HCT116 (cell line): ENCODE measurements around the gene CDH24.

Experiments
- CEBPB ChIP-seq: IDR thresholded peaks from 2 replicates; pipeline ENCODE4 v1.6.1; 2012; ENCODE audit warnings: low read depth
- CTCF ChIP-seq, 3 experiments: fragments of 200-600 bp in 1 of 3; sonication (generic) in 1 of 3; IDR thresholded peaks in 2 of 3; conservative IDR thresholded peaks in 1 of 3; 2 replicates each; pipeline ENCODE4 v1.5.1; 2012 to 2017; ENCODE audit warnings: low read depth in 2 of 3, low read length in 2 of 3, antibody characterized with exemption in 1 of 3, borderline replicate concordance in 1 of 3, control low read depth in 1 of 3, mild to moderate bottlenecking in 1 of 3, mixed read lengths in 1 of 3, mixed run types in 1 of 3, moderate library complexity in 1 of 3; ENCODE audit not compliant: insufficient read depth in 1 of 3
- EZH2 ChIP-seq: fragments of 200-600 bp; sonication (generic); IDR thresholded peaks from 2 replicates; pipeline ENCODE4 v1.6.1; 2017; ENCODE audit warnings: antibody characterized with exemption, mixed run types
- MAX ChIP-seq: IDR thresholded peaks from 2 replicates; pipeline ENCODE4 v1.6.1; 2012
- POLR2A ChIP-seq: IDR thresholded peaks from 2 replicates; pipeline ENCODE4 v1.7.0; 2011; ENCODE audit warnings: borderline replicate concordance; ENCODE audit not compliant: insufficient read depth, insufficient read length; ENCODE audit errors: extremely low read depth
- POLR2AphosphoS5 ChIP-seq: IDR thresholded peaks from 2 replicates; pipeline ENCODE4 v1.6.1; 2011; ENCODE audit warnings: mild to moderate bottlenecking, low read depth, low read length, moderate library complexity
- RAD21 ChIP-seq: IDR thresholded peaks from 2 replicates; pipeline ENCODE4 v1.6.1; 2012; ENCODE audit warnings: low read depth, mild to moderate bottlenecking
- REST ChIP-seq: IDR thresholded peaks from 2 replicates; pipeline ENCODE4 v1.6.1; 2012; ENCODE audit warnings: low read depth
- SRF ChIP-seq: IDR thresholded peaks from 2 replicates; pipeline ENCODE4 v1.6.1; 2012; ENCODE audit warnings: low read depth

GRCh38 chr14:23021434-23021833 lies 35.9 kb downstream of the CDH24 start:
- TF ChIP-seq EZH2 = no peak
- TF ChIP-seq CTCF (IDR thresholded peaks at IDR 0.05 in 2 of 3, conservative IDR thresholded peaks at IDR 0.05 in 1 of 3; ENCODE audit: borderline replicate concordance in 1 of 3, insufficient read depth in 1 of 3, low read depth in 2 of 3, low read length in 2 of 3) = no peak
- TF ChIP-seq POLR2A = no peak
- TF ChIP-seq POLR2AphosphoS5 = no peak
- no peak for TF ChIP-seq REST
- TF ChIP-seq RAD21 = no peak
- no peak for TF ChIP-seq MAX
- no peak for TF ChIP-seq SRF
- no peak for TF ChIP-seq CEBPB
